HK-2 (cell line): ENCODE data around the gene PRR20B.
"Not testable (repeated sequence)": the region's sequence is repeated elsewhere in the genome, so short reads cannot be mapped to it uniquely, and the experiment has no call there.

Experiments used
- DNase-seq: peaks from one replicate; pipeline ENCODE4 v3.0.0-alpha.2; 2018; ENCODE audit not compliant: unreplicated experiment

PRR20B gene

GRCh38 chr13:57147188-57147587, at the start of gene PRR20B:
TSS of gene PRR20B (plus strand) at chr13:57147488. CDS start at chr13:57147875, 387 bp downstream.
- not testable (repeated sequence) for DNase-seq

- DNase-seq, result no peak
Observed at GRCh38 chr13:57114945-57115344, 32.3 kb upstream of the PRR20B start.

- no peak for DNase-seq
Observed at GRCh38 chr13:57123681-57124080, 23.6 kb upstream of the PRR20B start.

GRCh38 chr13:57128909-57129308, 18.4 kb upstream of the PRR20B start:
- DNase-seq, result no peak

GRCh38 chr13:57136093-57136492, 11.2 kb upstream of the PRR20B start:
- no peak for DNase-seq

GRCh38 chr13:57137585-57137984, 9.7 kb upstream of the PRR20B start:
- DNase-seq, result no peak

GRCh38 chr13:57138988-57139387, 8.3 kb upstream of the PRR20B start:
- no peak for DNase-seq

- not testable (repeated sequence) for DNase-seq
Observed at GRCh38 chr13:57139781-57140180, 7.5 kb upstream of the PRR20B start.

GRCh38 chr13:57140235-57140968, 6.9 kb upstream of the PRR20B start, which contains the start of gene PRR20A:
TSS of gene PRR20A (plus strand) at chr13:57140918. CDS start at chr13:57141305, 387 bp downstream.
- not testable (repeated sequence) for DNase-seq

GRCh38 chr13:57148106-57148505, 818 bp downstream of the PRR20B start:
- DNase-seq, result not testable (repeated sequence)

- DNase-seq, result not testable (repeated sequence)
Observed at GRCh38 chr13:57153761-57154160, 6.5 kb downstream of the PRR20B start, which contains the start of gene PRR20C. TSS of gene PRR20C (plus strand) at chr13:57154061. CDS start at chr13:57154448, 387 bp downstream.

GRCh38 chr13:57160332-57160731, 13.0 kb downstream of the PRR20B start, which contains the start of gene PRR20D:
TSS of gene PRR20D (plus strand) at chr13:57160632. CDS start at chr13:57161019, 387 bp downstream.
- not testable (repeated sequence) for DNase-seq

GRCh38 chr13:57166897-57167296, 19.6 kb downstream of the PRR20B start, which contains the start of gene PRR20E:
TSS of gene PRR20E (plus strand) at chr13:57167197. CDS start at chr13:57167584, 387 bp downstream.
- not testable (repeated sequence) for DNase-seq

GRCh38 chr13:57191667-57192066, 44.4 kb downstream of the PRR20B start:
- no peak for DNase-seq
